Bronchial epithelial cell (primary cell): ENCODE measurements around the gene TOR2A. TPM values are rescaled to one million over a fixed set of nuclear protein-coding genes. Genes with fewer than 3 reads are reported as not detected.

Source experiments
- DNase-seq: peaks from one replicate; pipeline ENCODE4 v3.0.0-alpha.2; 2010; ENCODE audit warnings: low read depth
- FAIRE-seq: peaks from 2 replicates; lab custom pipeline; 2011; peaks lifted over from hg19 to GRCh38; lab: Jason Lieb, UNC
- H3K27me3 ChIP-seq: 2 replicates; pipeline ENCODE4 v1.5.1; 2011; ENCODE audit warnings: low read length; ENCODE audit not compliant: control insufficient read depth, insufficient read depth
- H3K36me3 ChIP-seq: 2 replicates; pipeline ENCODE4 v1.5.1; 2011; ENCODE audit warnings: low read length; ENCODE audit not compliant: control insufficient read depth, insufficient read depth
- H3K4me3 ChIP-seq: 2 replicates; pipeline ENCODE4 v1.5.1; 2011; ENCODE audit warnings: mild to moderate bottlenecking, low read depth, low read length, control low read depth
- total RNA-seq: library from RNA; depleted of rRNA; stranded (reverse); fragments of >200 nt; gene quantifications from 2 replicates; pipeline ENCODE4 v1.2.1, GENCODE V29; 2014
- TF ChIP-seq, protein P1 (sequence below): IDR thresholded peaks from 2 replicates; pipeline ENCODE4 v1.5.1; 2011; ENCODE audit warnings: mild to moderate bottlenecking, moderate library complexity, low read length, control low read depth, inconsistent platforms; ENCODE audit not compliant: insufficient read depth, severe bottlenecking

TOR2A gene
- total RNA-seq, 1 donor from 2014 or later, result 1.8 TPM

DNA sequence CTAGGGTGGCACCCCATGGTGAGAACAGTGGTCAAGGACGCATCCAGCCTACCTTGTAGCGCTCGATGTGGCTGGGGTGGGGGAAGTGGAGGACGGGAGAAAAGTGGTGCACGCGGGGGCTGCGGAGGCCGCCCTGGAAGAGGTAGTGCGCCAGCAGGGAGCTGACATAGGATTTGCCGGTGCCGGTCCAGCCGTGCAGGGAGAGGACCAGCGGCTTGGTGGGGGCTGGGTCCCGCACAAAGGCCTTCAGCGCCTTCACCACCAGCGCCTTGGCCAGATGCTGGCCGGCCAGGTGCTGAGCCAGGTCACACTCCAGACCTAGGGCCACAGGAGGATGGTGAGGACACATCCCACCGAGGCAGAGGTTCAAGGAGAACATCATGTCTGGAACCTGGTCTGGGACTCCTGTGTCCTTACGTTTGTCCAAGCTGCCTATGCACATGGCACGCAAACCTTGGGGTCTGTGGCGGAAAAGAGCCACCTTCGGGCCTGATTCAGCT, 797 bp downstream of the TOR2A start:
- FAIRE-seq (peak; percentile 76), DNase-seq (no peak)
- Histone ChIP-seq H3K4me3 (peak overlapping the region; percentile 59), H3K36me3 (peaks cover 1% of the 10 kb centered on the region), H3K27me3 (no peaks in the 10 kb centered on the region)
- TF ChIP-seq, protein P1, sequence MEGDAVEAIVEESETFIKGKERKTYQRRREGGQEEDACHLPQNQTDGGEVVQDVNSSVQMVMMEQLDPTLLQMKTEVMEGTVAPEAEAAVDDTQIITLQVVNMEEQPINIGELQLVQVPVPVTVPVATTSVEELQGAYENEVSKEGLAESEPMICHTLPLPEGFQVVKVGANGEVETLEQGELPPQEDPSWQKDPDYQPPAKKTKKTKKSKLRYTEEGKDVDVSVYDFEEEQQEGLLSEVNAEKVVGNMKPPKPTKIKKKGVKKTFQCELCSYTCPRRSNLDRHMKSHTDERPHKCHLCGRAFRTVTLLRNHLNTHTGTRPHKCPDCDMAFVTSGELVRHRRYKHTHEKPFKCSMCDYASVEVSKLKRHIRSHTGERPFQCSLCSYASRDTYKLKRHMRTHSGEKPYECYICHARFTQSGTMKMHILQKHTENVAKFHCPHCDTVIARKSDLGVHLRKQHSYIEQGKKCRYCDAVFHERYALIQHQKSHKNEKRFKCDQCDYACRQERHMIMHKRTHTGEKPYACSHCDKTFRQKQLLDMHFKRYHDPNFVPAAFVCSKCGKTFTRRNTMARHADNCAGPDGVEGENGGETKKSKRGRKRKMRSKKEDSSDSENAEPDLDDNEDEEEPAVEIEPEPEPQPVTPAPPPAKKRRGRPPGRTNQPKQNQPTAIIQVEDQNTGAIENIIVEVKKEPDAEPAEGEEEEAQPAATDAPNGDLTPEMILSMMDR, result no peak

DNA sequence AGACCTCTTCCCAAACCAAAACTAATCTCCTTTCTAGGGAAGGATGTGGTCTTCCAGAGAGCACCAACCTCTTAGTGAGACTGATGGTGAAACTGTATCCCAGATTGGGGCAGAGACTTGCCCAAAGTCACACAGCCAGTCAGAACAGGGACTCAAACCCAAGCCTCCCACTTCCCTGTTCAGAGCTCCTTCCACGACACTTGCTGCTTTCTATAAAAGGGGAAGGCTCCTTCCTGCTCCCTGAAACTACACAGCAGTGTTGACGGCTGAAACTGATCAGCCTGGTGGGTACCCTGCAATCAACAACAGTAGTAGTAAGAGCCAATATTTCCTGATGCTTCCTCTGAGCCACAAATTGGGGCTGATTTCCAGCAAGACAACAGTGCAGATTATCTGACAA, 1.5 kb downstream of the TOR2A start:
- no peak overlapping the region for H3K4me3 ChIP-seq
- peaks cover 1% of the 10 kb centered on the region for H3K36me3 ChIP-seq
- FAIRE-seq (no peak), DNase-seq (no peak)
- TF ChIP-seq, protein P1, result no peak
- H3K27me3 ChIP-seq, result no peaks in the 10 kb centered on the region

DNA sequence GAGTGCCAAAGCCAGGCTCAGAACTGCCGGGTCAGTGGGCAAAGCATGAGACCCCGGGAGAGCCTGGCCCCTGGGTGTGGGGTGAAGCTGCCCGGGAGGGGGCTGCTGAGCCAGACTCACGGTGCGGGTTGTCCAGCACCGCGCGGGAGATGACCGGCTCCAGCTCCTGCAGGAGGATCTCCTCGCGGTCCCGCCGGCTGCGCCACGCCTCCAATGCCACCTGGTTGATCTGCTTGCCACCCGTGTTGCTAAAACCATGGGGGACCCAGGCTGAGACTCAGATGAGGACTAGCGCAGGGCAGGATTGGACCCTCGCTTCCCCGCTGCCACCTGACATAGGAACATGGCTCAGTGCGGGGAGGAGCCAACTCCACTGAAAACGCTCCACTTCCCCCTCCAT, 2.6 kb downstream of the TOR2A start:
- TF ChIP-seq, protein P1, result no peak
- no peak for FAIRE-seq

DNA sequence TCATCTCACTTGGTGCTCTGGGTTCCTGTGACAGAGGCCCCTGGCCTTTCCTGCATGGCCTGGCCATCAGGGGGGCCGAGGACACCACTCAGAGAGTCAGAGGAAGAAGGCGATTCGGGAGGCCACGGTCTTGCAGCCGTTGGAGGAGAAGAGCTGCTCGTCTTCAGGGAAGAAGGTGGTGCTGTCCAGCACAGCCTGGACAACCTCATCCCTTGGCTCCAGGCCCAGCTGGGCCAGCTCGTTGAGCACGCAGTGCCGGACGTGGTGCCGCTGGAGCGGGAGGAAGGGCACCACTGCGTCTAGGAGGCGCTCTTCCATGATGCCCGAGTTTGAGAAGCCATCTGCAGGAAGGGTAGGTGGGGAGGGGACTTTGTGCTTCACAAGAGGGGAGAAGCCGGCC, 3.2 kb downstream of the TOR2A start:
- no peak overlapping the region for H3K4me3 ChIP-seq
- FAIRE-seq, result no peak
- TF ChIP-seq, protein P1, result no peak
- H3K36me3 ChIP-seq, result peaks cover 1% of the 10 kb centered on the region
- no peaks in the 10 kb centered on the region for H3K27me3 ChIP-seq
- no peak for DNase-seq

More for the DNA sequence above, 2.6 kb downstream of the TOR2A start:
- H3K4me3 ChIP-seq, result no peak overlapping the region
- peaks cover 1% of the 10 kb centered on the region for H3K36me3 ChIP-seq
- H3K27me3 ChIP-seq, result no peaks in the 10 kb centered on the region
- DNase-seq, result no peak

DNA sequence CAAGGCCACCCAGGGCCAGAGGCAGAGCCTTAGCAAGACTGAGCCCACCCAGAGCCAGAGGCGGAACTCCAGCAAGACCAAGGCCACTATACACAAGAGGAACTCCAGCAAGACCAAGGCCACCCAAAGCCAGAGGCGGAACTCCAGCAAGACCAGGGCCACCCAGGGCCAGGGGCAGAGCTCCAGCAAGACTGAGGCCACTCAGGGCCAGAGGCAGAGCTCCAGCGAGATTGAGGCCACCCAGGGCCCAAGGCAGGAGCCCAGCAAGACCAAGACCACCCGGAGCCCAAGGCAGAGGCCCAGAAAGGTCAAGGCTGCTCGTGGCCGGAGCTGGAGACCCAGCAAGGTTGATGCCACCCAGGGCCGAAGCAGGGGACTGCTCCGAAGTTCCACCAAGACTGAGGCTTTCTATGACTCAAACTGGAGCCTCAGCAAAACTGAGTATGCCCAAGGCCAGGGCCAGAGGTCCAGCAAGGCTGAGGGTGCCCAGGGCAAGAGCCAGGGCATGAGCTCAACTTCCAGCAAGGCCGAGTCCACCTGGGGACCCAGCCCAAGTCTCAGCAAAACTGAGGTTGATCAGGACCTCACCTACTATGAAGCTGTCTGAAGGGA, 4.2 kb downstream of the TOR2A start:
- H3K36me3 ChIP-seq, result peaks cover 1% of the 10 kb centered on the region
- no peaks in the 10 kb centered on the region for H3K27me3 ChIP-seq
- FAIRE-seq (no peak), DNase-seq (no peak)
- TF ChIP-seq, protein P1, result no peak
- no peak overlapping the region for H3K4me3 ChIP-seq

DNA sequence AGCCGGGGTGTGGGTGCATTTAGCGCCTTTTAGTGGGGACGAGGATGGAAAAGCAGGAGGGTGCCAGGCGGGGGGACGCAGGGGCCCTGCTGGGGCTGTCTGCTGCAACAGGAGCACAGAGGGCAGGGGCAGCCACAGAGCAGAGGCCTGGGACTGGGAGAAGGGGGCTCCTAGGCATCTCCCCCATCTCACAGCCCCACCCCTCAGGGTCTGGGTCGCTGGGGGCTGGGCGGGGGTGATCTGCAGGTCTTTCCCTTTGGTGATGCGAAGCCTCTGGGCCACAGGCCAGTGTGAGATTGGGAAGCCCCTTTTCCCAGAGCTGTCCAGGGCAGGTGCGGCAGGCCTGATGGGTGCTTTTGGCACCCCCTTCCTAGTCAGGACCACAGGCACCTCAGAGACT, 4.8 kb downstream of the TOR2A start:
- no peak for DNase-seq
- Histone ChIP-seq H3K4me3 (no peak overlapping the region), H3K27me3 (no peaks in the 10 kb centered on the region), H3K36me3 (peaks cover 1% of the 10 kb centered on the region)
- FAIRE-seq, result no peak
- TF ChIP-seq, protein P1, result no peak
